ENCODE results near the gene VAV1. TPM values are rescaled to one million over a fixed set of nuclear protein-coding genes. Genes with fewer than 3 reads are reported as not detected.
"Not testable (repeated sequence)": the region's sequence is repeated elsewhere in the genome, so short reads cannot be mapped to it uniquely, and the experiment has no call there.

VAV1 gene
- total RNA-seq, 1 donor from 2014 or later: 1.3 TPM

DNA sequence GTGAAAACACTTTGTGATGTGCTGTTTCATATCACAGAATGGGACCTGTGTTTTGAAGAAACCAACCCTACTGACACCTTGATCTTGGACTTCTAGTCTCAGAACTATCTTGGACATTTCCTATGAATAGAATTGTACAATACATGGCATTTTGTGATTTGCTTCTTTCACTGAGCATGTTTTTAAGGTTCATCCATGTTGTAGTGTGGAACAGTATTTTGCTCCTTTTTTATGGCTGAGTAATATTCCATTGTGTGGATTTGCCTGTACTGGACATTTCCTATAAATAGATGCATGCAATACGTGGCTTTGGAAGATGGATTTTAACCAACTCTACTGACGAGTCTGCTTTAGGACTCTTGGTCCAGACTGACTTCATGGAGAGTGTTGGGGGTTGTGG, 46.8 kb downstream of the VAV1 start:
- ATAC-seq: no peak

DNA sequence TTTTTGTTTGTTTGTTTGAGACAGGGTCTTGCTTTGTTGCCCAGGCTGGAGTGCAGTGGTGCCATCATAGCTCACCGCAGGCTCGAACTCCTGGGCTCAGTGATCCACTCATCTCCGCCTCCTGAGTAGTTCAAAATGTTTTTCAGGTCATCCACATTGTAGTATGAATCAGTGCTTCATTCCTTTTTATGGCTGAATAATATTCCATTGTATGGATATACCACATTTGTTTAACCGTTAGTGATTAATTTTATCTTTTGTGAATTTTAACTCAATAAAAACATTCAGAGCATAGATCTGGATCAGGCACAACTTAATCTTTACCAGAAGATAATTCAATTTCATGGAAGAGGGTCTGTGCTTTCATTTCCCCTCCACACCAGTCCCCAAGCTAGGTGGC, 47.7 kb downstream of the VAV1 start:
- no peak for ATAC-seq

DNA sequence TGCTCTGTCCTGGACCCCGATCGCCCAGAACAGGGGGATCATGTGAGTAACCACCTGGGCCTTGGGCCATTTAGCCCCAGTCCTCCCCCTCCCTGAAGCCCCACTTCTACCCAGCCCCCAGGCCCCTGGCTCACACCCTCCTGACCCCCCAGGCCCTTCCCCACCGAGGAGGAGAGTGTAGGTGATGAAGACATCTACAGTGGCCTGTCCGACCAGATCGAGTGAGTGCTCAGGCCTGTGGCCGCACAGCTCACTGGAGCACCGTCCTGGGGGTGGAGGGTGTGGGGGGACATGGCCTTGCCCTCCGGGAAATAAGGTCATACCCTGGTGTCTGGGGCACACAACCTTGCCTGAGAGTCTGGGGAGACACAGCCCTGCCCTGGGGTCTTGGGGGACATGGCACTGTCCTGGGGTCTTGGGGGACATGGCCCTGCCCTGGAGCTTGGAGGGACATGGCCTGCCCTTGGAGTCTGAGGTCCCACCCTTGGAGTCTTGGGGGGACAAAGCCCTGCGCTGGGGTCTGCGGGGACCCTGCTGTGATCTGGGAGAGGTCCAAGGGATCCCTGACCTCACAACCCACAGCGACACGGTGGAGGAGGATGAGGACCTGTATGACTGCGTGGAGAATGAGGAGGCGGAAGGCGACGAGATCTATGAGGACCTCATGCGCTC, 49.3 kb downstream of the VAV1 start:
- peak; percentile 26 for ATAC-seq

DNA sequence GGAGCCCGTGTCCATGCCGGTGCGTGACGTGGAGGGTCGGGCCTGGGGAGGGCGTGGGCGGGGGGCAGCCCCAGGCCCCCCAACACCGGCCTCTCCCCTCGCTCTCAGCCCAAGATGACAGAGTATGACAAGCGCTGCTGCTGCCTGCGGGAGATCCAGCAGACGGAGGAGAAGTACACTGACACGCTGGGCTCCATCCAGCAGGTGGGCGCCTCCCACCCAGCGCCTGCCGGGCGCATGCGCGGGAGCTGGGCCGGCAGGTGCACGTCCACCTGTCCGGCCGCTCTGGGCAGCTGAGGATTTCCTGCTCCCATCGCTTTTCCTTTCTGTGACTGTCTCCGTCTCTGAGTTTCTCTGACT, 49.8 kb downstream of the VAV1 start:
- ATAC-seq: no peak

DNA sequence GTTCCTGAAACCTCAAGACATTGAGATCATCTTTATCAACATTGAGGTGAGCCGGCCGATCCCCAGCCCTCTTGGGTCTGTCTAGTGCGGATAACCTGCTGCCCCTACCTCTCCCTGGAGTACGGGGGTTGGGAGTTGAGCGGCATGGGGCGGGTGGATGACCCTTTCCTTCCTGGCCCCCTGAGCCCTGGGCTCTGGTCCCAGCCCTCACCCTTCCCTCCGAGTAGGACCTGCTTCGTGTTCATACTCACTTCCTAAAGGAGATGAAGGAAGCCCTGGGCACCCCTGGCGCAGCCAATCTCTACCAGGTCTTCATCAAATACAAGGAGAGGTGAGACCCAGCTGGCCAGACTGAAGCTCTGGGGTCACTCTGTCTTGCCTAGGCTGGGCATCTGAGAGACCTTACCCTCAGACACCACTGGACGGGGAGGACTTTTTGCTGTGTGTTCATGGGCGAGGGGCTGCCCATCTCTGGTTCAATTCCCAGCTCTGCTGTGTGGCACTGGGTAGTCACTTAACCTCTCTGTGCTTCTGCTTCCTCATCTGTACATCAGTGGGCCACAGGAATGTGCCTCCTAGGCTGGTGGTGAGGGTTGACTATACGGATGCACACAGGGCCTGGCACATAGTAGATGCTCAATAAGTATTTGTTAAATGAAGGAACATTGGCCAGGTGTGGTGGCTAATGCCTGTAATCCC, 52.7 kb downstream of the VAV1 start:
- ATAC-seq: no peak

DNA sequence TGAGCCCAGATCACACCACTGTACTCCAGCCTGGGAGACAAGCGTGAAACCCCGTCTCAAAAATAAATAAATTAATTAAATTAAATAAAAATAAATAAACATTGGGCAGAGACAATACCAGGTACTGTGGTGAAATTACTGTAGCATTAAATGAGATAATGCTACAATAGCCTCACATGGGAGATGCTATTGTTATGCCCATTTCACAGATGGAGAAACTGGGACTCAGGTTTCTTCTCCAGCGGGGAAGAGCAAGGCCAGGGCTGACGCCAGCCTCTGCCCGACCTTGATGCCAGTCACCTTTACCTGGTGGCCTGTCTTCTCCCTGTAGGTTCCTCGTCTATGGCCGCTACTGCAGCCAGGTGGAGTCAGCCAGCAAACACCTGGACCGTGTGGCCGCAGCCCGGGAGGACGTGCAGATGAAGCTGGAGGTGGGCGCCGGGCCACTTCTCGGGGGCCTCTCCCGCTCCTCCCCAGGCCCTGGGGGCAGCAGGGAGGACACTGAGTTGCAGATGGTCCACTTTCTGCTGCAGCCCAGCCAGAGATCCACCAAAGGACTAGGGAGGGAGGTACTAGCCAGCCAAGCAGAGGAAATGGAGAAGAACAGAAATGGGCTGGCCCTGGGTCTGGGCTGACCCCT, 53.9 kb downstream of the VAV1 start:
- no peak for ATAC-seq

DNA sequence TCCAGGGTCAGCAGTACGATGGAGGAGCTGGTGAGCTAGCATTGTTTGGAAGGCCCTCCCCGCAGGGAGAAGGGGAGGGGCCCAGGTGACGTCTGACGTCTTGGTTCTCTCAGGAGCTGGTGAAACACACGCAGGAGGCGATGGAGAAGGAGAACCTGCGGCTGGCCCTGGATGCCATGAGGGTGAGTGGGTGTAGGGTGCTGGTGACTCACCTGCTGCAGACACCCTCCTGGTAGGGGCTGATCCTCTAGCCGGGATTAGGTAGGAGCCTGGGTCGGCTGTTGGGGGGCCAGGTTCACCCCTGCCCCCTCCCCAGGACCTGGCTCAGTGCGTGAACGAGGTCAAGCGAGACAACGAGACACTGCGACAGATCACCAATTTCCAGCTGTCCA, 55.8 kb downstream of the VAV1 start:
- ATAC-seq: peak; percentile 34

DNA sequence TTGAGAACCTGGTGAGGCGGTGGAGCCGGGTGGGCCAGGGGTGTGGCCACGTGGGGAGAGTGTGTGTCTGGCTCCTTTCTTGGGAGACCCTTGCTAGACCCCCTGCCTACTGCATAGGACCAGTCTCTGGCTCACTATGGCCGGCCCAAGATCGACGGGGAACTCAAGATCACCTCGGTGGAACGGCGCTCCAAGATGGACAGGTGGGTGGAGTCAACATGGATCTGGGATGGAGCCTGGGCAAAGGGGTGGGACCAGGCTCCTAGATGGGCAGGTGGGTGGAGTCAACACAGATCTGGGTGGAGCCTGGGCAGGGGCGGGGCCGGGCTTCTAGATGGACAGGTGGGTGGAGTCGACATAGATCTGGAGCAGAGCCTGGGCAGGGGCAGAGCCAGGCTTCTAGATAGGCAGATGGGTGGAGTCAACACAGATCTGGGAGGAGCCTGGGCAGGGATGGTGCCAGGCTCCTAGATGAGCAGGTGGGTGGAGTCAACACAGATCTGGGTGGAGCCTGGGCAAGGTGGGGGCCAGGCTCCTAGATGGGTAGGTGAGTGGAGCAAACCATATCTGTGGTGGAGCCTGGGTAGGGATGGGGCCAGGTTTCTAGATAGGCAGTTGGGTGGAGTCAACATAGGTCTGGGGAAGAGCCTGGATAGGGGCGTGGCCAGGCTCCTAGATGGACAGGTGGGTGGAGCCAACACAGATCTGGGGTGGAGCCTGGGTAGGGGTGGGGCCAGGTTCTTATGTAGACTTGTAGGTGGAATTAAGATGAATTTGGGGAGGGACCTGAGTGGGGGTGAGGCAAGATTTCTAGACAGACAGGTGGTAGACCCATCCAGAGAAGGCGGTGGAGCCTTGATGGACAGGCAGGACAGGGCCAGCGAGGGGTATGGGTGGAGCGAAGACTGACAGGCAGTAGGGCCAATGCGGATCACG, 56.5 kb downstream of the VAV1 start:
- ATAC-seq: peak; percentile 25

DNA sequence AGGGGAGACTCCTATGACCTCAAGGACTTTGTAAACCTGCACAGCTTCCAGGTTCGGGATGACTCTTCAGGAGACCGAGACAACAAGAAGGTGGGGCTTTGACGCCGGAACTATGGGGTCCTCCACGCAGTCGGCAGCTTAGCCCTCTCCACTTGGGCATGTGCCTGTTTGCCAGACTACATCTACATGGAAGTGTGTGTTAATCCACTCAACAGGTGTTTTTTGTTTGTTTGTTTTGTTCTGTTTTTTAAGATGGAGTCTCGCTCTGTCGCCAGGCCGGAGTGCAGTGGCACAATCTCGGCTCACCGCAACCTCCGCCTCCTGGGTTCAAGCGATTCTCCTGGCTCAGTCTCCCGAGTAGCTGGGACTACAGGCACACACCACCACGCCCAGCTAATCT, 57.3 kb downstream of the VAV1 start:
- ATAC-seq: not testable (repeated sequence)

DNA sequence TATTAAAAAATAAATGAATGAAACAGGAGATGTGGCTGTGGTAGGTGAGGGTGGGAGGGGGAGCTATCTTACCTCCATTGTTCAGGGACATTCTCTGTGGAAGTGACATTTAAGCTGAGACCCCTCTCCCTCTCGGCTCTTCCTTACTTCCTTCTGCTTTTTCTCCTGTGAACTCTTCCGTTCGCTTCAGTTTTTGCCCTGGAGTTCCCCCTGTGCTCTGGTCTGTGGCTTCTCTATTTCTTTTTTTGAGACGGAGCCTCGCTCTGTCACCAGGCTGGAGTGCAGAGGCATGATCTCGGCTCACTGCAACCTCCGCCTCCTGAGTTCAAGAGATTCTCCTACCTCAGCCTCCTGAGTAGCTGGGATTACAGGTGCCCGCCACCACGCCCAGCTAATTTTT, 58.6 kb downstream of the VAV1 start:
- not testable (repeated sequence) for ATAC-seq

DNA sequence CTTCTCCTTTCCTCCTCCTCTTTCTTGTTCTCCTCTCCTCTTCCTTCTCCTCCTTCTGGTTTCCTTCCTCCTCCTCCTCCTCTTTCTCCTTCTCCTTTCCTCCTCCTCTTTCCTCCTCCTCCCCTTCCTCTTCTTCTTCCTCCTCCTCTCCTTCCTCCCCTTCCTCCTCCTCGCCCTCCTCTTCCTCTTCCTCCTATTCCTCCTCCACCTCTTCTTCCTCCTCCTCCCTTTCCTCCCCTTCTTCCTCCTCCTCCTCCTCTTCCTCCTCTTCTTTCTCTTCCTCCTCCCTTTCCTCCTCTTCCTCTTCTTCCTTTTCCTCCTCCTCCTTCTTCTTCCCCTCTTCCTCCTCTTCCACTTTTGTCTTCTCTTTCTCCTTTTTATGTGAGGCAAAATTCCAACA, 59.9 kb downstream of the VAV1 start:
- ATAC-seq: no peak

DNA sequence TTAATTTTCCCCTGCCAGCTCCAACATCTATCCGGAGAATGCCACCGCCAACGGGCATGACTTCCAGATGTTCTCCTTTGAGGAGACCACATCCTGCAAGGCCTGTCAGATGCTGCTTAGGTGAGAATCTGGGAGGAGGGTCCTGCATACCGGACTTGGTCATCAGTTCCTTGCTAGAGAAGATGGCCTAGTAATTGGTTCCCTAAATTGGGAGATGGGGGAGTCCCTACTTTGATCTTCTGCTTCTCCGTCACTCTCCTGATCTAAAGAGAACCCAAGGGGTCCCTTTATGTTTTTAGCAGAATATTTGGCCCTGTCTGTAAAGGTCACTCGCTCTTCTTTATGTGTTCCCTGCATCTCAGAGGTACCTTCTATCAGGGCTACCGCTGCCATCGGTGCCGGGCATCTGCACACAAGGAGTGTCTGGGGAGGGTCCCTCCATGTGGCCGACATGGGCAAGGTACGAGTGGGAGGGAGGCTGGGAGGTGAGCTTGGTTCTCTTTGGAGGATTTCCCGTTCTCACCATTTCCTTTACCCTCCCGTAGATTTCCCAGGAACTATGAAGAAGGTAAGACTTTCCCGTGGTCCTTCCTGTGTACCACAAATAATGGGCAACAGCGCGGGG, 60.8 kb downstream of the VAV1 start:
- ATAC-seq: no peak

DNA sequence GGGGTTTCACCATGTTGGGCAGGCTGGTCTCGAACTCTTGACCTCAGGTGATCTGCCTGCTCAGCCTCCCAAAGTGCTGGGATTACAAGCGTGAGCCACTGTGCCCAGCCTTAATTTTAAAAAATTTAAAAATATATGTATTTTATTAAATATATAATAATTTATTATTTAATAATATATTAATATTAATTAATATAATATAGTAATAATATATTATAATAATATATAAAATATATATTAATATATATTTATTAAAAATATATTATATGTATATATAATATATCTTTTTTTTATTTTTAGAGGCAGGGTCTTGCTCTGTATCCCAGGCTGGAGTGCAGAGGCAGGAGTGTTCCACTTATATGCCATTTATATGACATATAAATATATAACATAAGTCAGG, 61.9 kb downstream of the VAV1 start:
- ATAC-seq: no peak

DNA sequence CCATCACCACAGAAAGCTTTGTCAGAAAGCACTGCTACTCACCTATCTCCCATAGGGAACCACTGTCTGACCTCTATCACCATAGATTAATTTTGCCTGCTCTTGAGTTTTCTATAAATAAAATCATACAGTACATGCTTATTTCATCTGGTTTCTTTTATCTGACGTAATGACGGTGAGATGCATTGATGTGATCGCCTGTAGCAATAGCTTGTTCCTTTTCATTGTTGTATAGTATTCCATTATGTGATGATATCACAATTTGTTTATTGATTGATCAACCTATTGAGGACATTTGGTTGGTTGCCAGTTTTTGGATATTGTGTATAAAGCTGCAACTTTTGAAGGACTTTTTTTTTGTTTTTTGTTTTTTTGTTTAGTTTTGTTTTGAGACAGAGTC, 63.0 kb downstream of the VAV1 start:
- ATAC-seq: no peak

DNA sequence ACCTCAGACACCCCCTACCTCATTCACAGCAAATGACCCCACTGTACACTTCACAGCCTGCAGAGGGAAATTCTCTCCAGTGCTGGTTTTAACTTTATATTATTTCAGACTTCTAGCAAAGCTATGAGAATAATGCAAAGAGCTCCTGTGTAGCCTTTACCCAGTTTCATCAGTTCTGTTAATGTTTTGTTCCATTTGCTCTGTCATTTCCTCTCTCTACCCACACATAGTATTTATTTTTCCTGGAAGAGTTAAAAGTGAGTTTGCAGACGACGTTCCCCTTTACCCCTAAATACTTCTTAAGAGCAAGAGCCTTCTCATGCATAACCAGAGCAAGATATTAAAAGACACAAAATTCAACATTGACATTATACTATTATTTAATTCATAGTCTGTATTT, 65.0 kb downstream of the VAV1 start:
- ATAC-seq: no peak

DNA sequence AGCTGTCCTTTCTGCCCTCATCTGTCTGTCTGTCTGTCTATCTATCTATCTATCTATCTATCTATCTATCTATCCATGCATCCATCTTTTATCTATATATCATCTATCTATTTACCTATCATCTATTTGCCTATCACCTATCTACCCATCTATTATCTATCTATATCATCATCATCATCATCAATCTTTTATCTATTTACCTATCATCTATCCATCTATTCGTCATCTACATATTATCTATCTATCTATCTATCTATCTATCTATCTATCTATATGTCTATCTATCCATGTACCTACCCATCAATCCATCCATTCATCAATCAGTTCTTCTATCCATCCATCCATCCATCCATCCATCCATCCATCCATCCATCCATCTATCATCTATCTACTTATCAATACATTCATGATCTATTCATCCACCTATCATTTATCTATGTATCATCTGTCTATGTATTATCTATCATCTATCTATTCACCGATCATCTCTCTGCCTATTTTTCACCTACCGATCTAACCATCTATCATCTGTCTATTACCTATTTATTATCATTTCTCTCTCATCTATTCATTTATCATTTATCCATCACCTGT, 65.7 kb downstream of the VAV1 start:
- no peak for ATAC-seq

DNA sequence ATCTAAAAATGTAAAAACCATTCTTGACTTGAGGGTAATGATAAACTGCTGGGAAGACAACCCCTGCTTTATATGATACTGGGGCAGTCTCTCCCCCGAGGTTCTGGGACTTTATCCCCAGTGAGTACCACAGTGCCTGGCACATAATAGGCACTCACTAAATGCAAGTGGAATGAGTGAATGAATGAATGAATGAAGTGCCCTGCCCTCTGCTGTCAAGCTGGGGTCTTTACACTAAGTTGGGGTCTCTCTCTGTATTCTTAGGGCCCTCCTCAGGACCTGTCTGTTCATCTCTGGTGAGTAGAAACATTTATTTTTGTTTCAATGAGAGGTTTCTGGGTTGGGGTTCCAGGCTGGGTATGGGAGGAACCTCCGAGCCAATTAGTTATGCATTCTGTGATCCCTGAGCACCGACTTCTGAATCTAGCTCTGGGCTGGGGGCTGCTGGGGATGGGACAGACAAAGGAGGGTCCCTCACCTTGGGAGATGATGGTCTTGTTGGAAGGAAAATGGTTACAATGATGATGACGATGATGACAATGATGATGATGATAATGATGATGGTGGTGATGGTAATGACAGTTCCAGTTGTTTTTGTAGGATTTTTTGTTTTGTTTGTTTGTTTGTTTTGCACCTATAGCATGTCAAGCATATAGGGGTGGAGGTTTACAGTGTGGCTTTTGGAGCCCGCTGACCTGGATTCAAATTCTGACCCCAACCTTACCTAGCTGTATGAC, 70.5 kb downstream of the VAV1 start:
- no peak for ATAC-seq

DNA sequence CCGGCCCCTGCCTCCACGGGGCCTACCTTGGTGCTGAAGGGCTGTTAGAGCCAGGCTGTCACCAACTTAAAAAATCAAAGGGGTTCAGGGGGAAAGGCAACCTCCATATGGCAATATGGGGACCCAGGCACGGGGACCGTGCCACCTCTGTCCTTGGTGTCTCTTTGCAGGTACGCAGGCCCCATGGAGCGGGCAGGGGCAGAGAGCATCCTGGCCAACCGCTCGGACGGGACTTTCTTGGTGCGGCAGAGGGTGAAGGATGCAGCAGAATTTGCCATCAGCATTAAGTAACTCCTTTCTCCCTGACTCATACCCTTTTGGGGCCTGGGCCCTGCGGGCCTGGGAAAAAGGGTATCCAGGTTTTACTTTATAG, 75.3 kb downstream of the VAV1 start:
- ATAC-seq: no peak

DNA sequence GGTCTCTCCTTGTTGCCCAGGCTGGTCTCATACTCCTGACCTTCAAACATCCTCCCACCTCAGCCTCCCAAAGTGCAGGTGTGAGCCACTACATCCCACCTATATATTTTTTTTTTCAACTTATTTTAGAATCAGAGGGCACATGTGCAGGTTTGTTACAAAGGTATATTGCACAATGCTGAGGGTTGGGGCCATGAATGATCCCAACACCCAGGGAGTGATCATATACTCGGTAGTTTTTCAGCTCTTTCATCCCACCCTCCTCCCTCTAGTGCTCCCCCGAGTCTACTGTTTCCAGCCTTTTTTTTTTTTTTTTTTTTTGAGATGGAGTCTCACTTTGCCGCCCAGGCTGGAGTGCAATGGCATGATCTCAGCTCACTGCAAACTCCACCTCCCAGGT, 76.5 kb downstream of the VAV1 start:
- ATAC-seq: no peak

DNA sequence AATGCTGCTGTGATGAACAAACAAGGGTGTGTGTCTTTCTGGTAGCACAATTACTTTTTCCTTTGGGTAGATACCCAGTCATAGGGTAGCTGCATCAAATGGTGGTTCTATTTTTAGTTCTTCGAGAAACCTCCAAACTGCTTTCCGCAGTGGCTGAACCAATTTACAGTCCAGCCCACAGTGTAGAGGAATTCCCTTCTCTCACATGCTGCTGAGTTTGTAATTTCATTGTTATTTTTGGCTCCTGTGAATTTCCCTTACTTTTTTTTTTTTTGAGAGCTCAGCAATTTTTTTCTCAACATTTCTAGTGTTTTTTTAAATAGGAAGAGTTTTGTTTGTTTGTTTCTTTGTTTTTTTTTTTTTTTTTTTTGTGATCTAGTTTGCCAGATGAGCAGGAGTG, 77.4 kb downstream of the VAV1 start:
- ATAC-seq: no peak

DNA sequence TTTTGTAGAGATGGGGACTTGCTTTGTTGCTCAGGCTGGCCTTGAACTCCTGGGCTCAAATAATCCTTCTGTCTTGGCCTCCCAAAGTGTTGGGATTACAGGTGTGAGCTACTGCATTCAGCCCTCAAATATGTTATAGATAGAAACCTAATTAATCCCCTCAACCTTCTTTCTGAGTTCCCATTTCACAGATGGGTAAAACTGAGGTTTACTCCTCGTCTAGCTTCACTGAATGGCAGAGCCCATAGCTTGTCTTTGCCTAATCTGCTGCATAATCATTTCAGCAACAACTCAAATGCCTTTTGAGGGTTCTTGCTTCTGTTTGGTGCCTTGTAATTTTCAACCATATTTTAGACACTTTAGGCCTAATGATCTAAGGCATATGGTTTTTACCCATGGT, 78.9 kb downstream of the VAV1 start:
- no peak for ATAC-seq

DNA sequence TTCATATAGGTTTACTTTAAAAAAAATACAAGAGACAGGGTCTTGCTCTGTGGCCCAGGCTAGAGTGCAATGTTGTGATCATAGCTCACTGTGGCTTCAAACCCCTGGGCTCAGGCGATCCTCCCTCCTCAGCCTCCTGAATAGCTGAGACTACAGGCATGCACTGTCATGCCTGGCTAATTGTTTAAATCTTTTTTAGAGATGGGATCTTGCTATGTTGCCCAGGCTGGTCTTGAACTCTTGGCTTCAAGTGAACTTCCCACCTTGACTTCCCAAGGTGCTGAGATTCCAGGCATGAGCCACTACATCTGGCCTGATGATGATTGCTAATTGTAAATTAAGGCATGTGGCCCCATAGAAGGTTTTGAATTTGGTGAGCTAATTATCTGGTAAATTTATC, 79.5 kb downstream of the VAV1 start:
- ATAC-seq: no peak
